ENCODE data around the gene HBG2. TPM values are rescaled to one million over a fixed set of nuclear protein-coding genes. Genes with fewer than 3 reads are reported as not detected.

HBG2 gene
- total RNA-seq, 1 donor from 2014 or later, result 0.54 TPM

DNA sequence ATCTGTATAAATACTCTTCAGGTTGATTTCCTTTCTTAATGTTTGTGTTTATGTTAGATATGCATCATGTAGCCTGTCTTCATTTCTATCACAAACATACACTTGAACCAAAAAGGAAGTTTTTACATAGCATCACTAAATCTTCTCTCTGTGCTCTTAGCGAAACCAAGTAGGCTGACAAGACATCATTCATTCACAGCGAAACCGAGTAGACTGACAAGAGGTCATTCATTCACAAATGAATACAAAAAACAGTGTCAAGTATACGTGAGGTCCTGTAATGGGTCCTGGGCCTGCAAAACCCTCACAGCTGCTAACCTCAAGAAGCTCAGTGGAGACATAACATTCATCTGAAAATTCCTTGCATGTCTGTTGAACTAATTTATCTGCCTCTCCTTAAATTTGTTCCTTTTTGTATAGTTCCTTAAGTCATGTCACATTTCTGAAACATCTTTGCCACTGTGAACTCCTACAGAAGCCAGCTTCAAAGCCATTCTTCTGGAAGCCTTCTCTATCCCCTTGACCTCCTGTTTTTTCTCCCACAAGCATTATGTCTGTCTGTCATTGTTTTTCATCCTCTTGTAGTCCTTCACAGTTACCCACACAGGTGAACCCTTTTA lies 25.0 kb upstream of the HBG2 start:
- Mint-ChIP-seq H3K27ac (no peak overlapping the region), H3K36me3 (no peaks in the 10 kb centered on the region), H3K27me3 (ENCODE audit: low read depth) (no peaks in the 10 kb centered on the region), H3K9me3 (no peaks in the 10 kb centered on the region), H3K4me1 (peaks cover 3% of the 10 kb centered on the region), H3K4me3 (no peak overlapping the region)
- TF ChIP-seq CTCF (IDR thresholded peaks at IDR 0.05; ENCODE audit: unreplicated experiment), result no peak
- DNase-seq (ENCODE audit: low spot score in 2 of 2, unreplicated experiment in 2 of 2), result no peak

- H3K27me3 Mint-ChIP-seq (ENCODE audit: low read depth), result no peaks in the 10 kb centered on the region
These were observed 23.3 kb upstream of the HBG2 start for GRCh38 chr11:5277807-5278382.

DNA sequence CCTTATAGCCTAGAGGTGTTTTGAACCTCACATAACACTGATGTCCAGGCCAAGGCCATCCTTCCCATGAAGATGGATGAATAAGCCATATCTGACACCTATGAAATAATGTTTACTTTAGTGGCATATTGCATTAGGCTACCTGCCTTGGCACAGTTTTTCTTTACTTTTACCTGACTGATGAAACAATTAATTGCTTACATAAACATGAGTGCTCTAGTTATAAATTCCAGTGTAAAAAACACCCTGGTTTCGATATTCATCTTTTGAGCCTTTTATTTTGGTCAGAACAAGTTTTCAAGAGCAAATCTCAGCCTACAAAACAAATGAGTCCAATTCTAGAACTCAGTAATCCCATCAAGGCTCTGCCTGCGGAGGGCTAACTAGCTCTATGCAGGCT lies 22.1 kb upstream of the HBG2 start:
- TF ChIP-seq CTCF (IDR thresholded peaks at IDR 0.05; ENCODE audit: unreplicated experiment), result no peak
- H3K9me3 Mint-ChIP-seq, result no peaks in the 10 kb centered on the region
- H3K4me1 Mint-ChIP-seq, result peaks cover 8% of the 10 kb centered on the region
- no peak overlapping the region for H3K4me3 Mint-ChIP-seq
- no peaks in the 10 kb centered on the region for H3K27me3 Mint-ChIP-seq (ENCODE audit: low read depth)
- H3K36me3 Mint-ChIP-seq, result no peaks in the 10 kb centered on the region
- no peak overlapping the region for H3K27ac Mint-ChIP-seq
- DNase-seq (ENCODE audit: low spot score in 2 of 2, unreplicated experiment in 2 of 2), result no peak

More at GRCh38 chr11:5277807-5278382, 23.3 kb upstream of the HBG2 start:
- no peak overlapping the region for H3K4me3 Mint-ChIP-seq
- H3K4me1 Mint-ChIP-seq, result peaks cover 8% of the 10 kb centered on the region
- H3K9me3 Mint-ChIP-seq, result no peaks in the 10 kb centered on the region
- H3K27ac Mint-ChIP-seq, result no peak overlapping the region
- TF ChIP-seq CTCF (IDR thresholded peaks at IDR 0.05; ENCODE audit: unreplicated experiment), result no peak
- H3K36me3 Mint-ChIP-seq, result no peaks in the 10 kb centered on the region
- DNase-seq (ENCODE audit: low spot score in 2 of 2, unreplicated experiment in 2 of 2), result no peak

- no peak for DNase-seq (ENCODE audit: low spot score in 2 of 2, unreplicated experiment in 2 of 2)
These were observed 21.0 kb upstream of the HBG2 start for GRCh38 chr11:5275369-5276110.

GRCh38 chr11:5274395-5274794 lies 19.8 kb upstream of the HBG2 start:
- no peaks in the 10 kb centered on the region for H3K9me3 Mint-ChIP-seq
- no peaks in the 10 kb centered on the region for H3K27me3 Mint-ChIP-seq (ENCODE audit: low read depth)
- H3K4me3 Mint-ChIP-seq, result no peak overlapping the region
- H3K4me1 Mint-ChIP-seq, result peaks cover 8% of the 10 kb centered on the region
- DNase-seq (ENCODE audit: low spot score in 2 of 2, unreplicated experiment in 2 of 2), result no peak
- no peak for TF ChIP-seq CTCF (IDR thresholded peaks at IDR 0.05; ENCODE audit: unreplicated experiment)
- peak overlapping the region; percentile 11 for H3K27ac Mint-ChIP-seq
- H3K36me3 Mint-ChIP-seq, result no peaks in the 10 kb centered on the region

More at GRCh38 chr11:5275369-5276110, 21.0 kb upstream of the HBG2 start:
- Mint-ChIP-seq H3K4me1 (peaks cover 8% of the 10 kb centered on the region), H3K27ac (no peak overlapping the region), H3K4me3 (no peak overlapping the region), H3K27me3 (ENCODE audit: low read depth) (no peaks in the 10 kb centered on the region), H3K36me3 (no peaks in the 10 kb centered on the region), H3K9me3 (no peaks in the 10 kb centered on the region)
- no peak for TF ChIP-seq CTCF (IDR thresholded peaks at IDR 0.05; ENCODE audit: unreplicated experiment)

Data from mesothelial cell of epicardium (in vitro differentiated cells).